GM21526 (cell line): ENCODE measurements around the gene SLC6A6.

Experiments
- ATAC-seq: cut with Tn5 transposase; IDR thresholded peaks from one replicate; pipeline ENCODE4 v1.9.1; 2021; ENCODE audit warnings: moderate library complexity; ENCODE audit not compliant: unreplicated experiment, low FRiP score

The SLC6A6 gene

GRCh38 chr3:14461748-14462324 lies 59.4 kb downstream of the SLC6A6 start:
- no peak for ATAC-seq

- no peak for ATAC-seq
These were observed 60.3 kb downstream of the SLC6A6 start for GRCh38 chr3:14462738-14463137.

- ATAC-seq = no peak
These were observed 61.1 kb downstream of the SLC6A6 start for GRCh38 chr3:14463330-14464140.

- ATAC-seq = no peak
These were observed 61.7 kb downstream of the SLC6A6 start for GRCh38 chr3:14464141-14464465.

- ATAC-seq = no peak
These were observed 62.1 kb downstream of the SLC6A6 start for GRCh38 chr3:14464521-14464920.

GRCh38 chr3:14465425-14465824 lies 63.0 kb downstream of the SLC6A6 start:
- ATAC-seq = no peak

- ATAC-seq = no peak
These were observed 63.9 kb downstream of the SLC6A6 start for GRCh38 chr3:14466179-14466903.

GRCh38 chr3:14467814-14468620 lies 65.6 kb downstream of the SLC6A6 start:
- no peak for ATAC-seq

- ATAC-seq = no peak
These were observed 66.2 kb downstream of the SLC6A6 start for GRCh38 chr3:14468621-14468981.

- ATAC-seq = no peak
These were observed 68.1 kb downstream of the SLC6A6 start for GRCh38 chr3:14470461-14470860.

- ATAC-seq = no peak
These were observed 68.6 kb downstream of the SLC6A6 start for GRCh38 chr3:14471016-14471415.

- no peak for ATAC-seq
These were observed 69.3 kb downstream of the SLC6A6 start for GRCh38 chr3:14471690-14472089.

GRCh38 chr3:14472471-14473351 lies 70.3 kb downstream of the SLC6A6 start:
- ATAC-seq = no peak

- ATAC-seq = no peak
These were observed 71.0 kb downstream of the SLC6A6 start for GRCh38 chr3:14473411-14473891.

GRCh38 chr3:14474363-14475081 lies 72.1 kb downstream of the SLC6A6 start:
- no peak for ATAC-seq

GRCh38 chr3:14475621-14476020 lies 73.2 kb downstream of the SLC6A6 start:
- ATAC-seq = no peak

GRCh38 chr3:14476583-14477265 lies 74.3 kb downstream of the SLC6A6 start:
- no peak for ATAC-seq

- no peak for ATAC-seq
These were observed 75.0 kb downstream of the SLC6A6 start for GRCh38 chr3:14477311-14477935.
